Fibroblast of lung (primary cell): Measurements from ENCODE around the gene VTA1. TPM values are rescaled to one million over a fixed set of nuclear protein-coding genes. Genes with fewer than 3 reads are reported as not detected.

ENCODE experiments used
- DNase-seq, 2 donors: peaks; one replicate each; pipeline versions ENCODE4 v3.0.0 to v3.0.0-alpha.2; 2010; ENCODE audit warnings: low read depth in 2 of 2
- H2AFZ ChIP-seq: 2 replicates; pipeline ENCODE4 v1.5.1; 2012; ENCODE audit warnings: low read length, control low read depth, inconsistent platforms
- H3K27ac ChIP-seq: 2 replicates; pipeline ENCODE4 v1.5.1; 2011; ENCODE audit warnings: low read length, control low read depth; ENCODE audit not compliant: insufficient read depth
- H3K27me3 ChIP-seq: 2 replicates; pipeline ENCODE4 v1.5.1; 2011; ENCODE audit warnings: mild to moderate bottlenecking, low read length; ENCODE audit not compliant: control insufficient read depth, insufficient read depth
- H3K36me3 ChIP-seq: 2 replicates; pipeline ENCODE4 v1.5.1; 2011; ENCODE audit warnings: low read length; ENCODE audit not compliant: control insufficient read depth, insufficient read depth
- H3K4me1 ChIP-seq: 2 replicates; pipeline ENCODE4 v1.5.1; 2011; ENCODE audit warnings: low read length; ENCODE audit not compliant: control insufficient read depth, insufficient read depth; ENCODE audit errors: extremely low read depth
- H3K4me2 ChIP-seq: 2 replicates; pipeline ENCODE4 v1.5.1; 2011; ENCODE audit warnings: low read length, control low read depth; ENCODE audit not compliant: insufficient read depth; ENCODE audit errors: extremely low read depth
- H3K4me3 ChIP-seq, 4 experiments: fragments of 200-600 bp in 1 of 4; sonication (generic) in 1 of 4; replicated peaks in 1 of 4; 2 replicates each; pipeline ENCODE4 v1.5.1; 2011 to 2016; ENCODE audit warnings: low read length in 4 of 4, low read depth in 3 of 4, mild to moderate bottlenecking in 3 of 4, control low read depth in 2 of 4, inconsistent platforms in 1 of 4, mixed read lengths in 1 of 4; ENCODE audit not compliant: insufficient read depth in 1 of 4; ENCODE audit errors: control extremely low read depth in 1 of 4
- H3K79me2 ChIP-seq: 2 replicates; pipeline ENCODE4 v1.5.1; 2012; ENCODE audit warnings: mild to moderate bottlenecking, low read length, inconsistent platforms; ENCODE audit not compliant: control insufficient read depth, insufficient read depth
- H3K9ac ChIP-seq: 2 replicates; pipeline ENCODE4 v1.5.1; 2011; ENCODE audit warnings: mild to moderate bottlenecking, low read length, control low read depth; ENCODE audit not compliant: insufficient read depth
- H3K9me3 ChIP-seq: 2 replicates; pipeline ENCODE4 v1.5.1; 2012; ENCODE audit warnings: low read depth, low read length; ENCODE audit not compliant: control insufficient read depth, insufficient read depth
- H4K20me1 ChIP-seq: 2 replicates; pipeline ENCODE4 v1.5.1; 2011; ENCODE audit warnings: low read length; ENCODE audit not compliant: control insufficient read depth, insufficient read depth; ENCODE audit errors: extremely low read depth
- CTCF ChIP-seq, 2 donors: IDR thresholded peaks in 1 of 2; conservative IDR thresholded peaks in 1 of 2; 1 replicate in 1 of 2; 2 replicates in 1 of 2; pipeline ENCODE4 v1.5.1; 2011 to 2012; ENCODE audit warnings: low read length in 2 of 2, control low read depth in 1 of 2, inconsistent platforms in 1 of 2, low read depth in 1 of 2, mild to moderate bottlenecking in 1 of 2
- EZH2 ChIP-seq: IDR thresholded peaks from 2 replicates; pipeline ENCODE4 v1.5.1; 2012; ENCODE audit warnings: low read length, control low read depth, mild to moderate bottlenecking; ENCODE audit errors: missing control alignments
- polyA plus RNA-seq, 2 donors: library from polyadenylated mRNA; depleted of rRNA in 1 of 2; stranded (reverse) in 1 of 2; unstranded in 1 of 2; fragments of >200 nt; gene quantifications; 2 replicates each; pipeline ENCODE4 v1.2.1, GENCODE V29; 2011 to 2012; ENCODE audit warnings: missing spikeins in 1 of 2
- total RNA-seq: library from RNA; depleted of rRNA; stranded (reverse); fragments of >200 nt; gene quantifications from 2 replicates; pipeline ENCODE4 v1.2.1, GENCODE V29; 2014

VTA1 gene
- total and polyA plus RNA-seq, 2 donors (not counting 1 experiment from before 2014, with no cell fraction given): 26.3 to 99.3 TPM

- Histone ChIP-seq H3K79me2 (peaks cover 29% of the 10 kb centered on the region), H3K4me1 (no peaks in the 10 kb centered on the region), H3K36me3 (peaks cover 3% of the 10 kb centered on the region), H3K9me3 (no peaks in the 10 kb centered on the region), H3K27me3 (no peaks in the 10 kb centered on the region), H2AFZ (no peak overlapping the region), H3K9ac (no peak overlapping the region), H4K20me1 (no peaks in the 10 kb centered on the region), H3K4me2 (no peak overlapping the region), H3K4me3 (no peak overlapping the region), H3K27ac (no peak overlapping the region)
- DNase-seq: no peak
- TF ChIP-seq CTCF (conservative IDR thresholded peaks at IDR 0.05 in 1 of 2, IDR thresholded peaks at IDR 0.05 in 1 of 2; ENCODE audit: low read depth in 1 of 2, low read length in 2 of 2) (no peak), EZH2 (no peak)
These were observed 20.4 kb downstream of the VTA1 start for GRCh38 chr6:142167486-142167885.

- Histone ChIP-seq H2AFZ (no peak overlapping the region), H3K79me2 (no peaks in the 10 kb centered on the region), H3K36me3 (peaks cover 5% of the 10 kb centered on the region), H3K9ac (no peak overlapping the region), H3K9me3 (no peaks in the 10 kb centered on the region), H3K27ac (no peak overlapping the region), H3K4me2 (no peak overlapping the region), H3K4me3 (no peak overlapping the region), H4K20me1 (no peaks in the 10 kb centered on the region), H3K27me3 (no peaks in the 10 kb centered on the region), H3K4me1 (no peaks in the 10 kb centered on the region)
- TF ChIP-seq EZH2: no peak
- no peak for TF ChIP-seq CTCF (conservative IDR thresholded peaks at IDR 0.05 in 1 of 2, IDR thresholded peaks at IDR 0.05 in 1 of 2; ENCODE audit: low read depth in 1 of 2, low read length in 2 of 2)
- no peak for DNase-seq
These were observed 24.3 kb downstream of the VTA1 start for GRCh38 chr6:142171351-142171750.

GRCh38 chr6:142172758-142173157, 25.7 kb downstream of the VTA1 start:
- no peak overlapping the region for H3K4me2 ChIP-seq
- H3K9me3 ChIP-seq: no peaks in the 10 kb centered on the region
- H3K79me2 ChIP-seq: no peaks in the 10 kb centered on the region
- H3K27me3 ChIP-seq: no peaks in the 10 kb centered on the region
- no peaks in the 10 kb centered on the region for H4K20me1 ChIP-seq
- H3K27ac ChIP-seq: no peak overlapping the region
- H3K36me3 ChIP-seq: peaks cover 6% of the 10 kb centered on the region
- H3K4me1 ChIP-seq: no peaks in the 10 kb centered on the region
- no peak overlapping the region for H3K4me3 ChIP-seq
- H2AFZ ChIP-seq: no peak overlapping the region
- no peak overlapping the region for H3K9ac ChIP-seq
- no peak for TF ChIP-seq CTCF (conservative IDR thresholded peaks at IDR 0.05 in 1 of 2, IDR thresholded peaks at IDR 0.05 in 1 of 2; ENCODE audit: low read depth in 1 of 2, low read length in 2 of 2)
- no peak for TF ChIP-seq EZH2
- DNase-seq: no peak
